ENCODE data around the gene SMARCD2.
"Not testable (repeated sequence)": the region's sequence is repeated elsewhere in the genome, so short reads cannot be mapped to it uniquely, and the experiment has no call there.

Gene SMARCD2

DNA sequence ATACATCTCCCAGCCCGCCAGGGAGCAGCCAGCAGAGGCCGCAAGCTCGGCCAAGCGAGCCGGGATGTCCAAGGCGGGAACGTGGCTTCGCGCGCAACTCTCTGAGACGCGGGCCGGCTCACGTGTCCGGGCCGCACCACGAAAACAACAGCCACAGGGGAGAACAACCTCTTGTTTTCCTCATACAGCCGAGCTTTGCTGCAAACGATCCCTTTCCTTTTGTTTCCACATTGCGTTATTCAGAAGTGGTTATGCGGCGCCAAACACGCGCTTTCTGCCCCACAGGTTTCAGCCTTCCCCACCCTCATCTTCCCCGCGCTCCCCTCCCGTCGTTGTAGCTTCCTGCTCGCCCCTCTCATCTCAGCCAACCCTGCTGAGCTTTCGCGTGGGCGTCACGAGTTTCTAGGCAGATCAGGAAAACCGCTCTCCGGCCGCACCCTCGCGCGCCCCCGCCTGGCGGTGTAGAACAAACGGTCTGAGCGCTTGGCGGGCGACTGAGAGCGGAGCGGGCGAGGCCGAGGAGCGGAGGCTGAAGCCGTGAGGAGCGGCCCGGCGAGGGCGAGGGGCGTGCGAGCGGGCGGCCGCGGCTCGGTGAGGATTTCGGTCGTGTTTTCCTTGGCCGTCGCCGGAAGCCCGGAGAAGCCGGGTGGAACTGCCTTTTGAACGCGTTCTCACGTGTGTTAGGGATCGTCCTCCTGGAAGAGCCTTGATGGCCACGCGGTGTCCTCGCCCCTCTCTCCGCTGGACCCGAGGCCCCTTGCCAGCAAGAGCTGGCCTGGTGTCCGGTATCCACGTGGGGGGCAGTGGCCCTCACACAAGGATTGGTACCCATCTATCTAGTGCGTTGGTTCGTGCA is 6.6 kb upstream of the SMARCD2 start:
- no peak for DNase-seq

DNA sequence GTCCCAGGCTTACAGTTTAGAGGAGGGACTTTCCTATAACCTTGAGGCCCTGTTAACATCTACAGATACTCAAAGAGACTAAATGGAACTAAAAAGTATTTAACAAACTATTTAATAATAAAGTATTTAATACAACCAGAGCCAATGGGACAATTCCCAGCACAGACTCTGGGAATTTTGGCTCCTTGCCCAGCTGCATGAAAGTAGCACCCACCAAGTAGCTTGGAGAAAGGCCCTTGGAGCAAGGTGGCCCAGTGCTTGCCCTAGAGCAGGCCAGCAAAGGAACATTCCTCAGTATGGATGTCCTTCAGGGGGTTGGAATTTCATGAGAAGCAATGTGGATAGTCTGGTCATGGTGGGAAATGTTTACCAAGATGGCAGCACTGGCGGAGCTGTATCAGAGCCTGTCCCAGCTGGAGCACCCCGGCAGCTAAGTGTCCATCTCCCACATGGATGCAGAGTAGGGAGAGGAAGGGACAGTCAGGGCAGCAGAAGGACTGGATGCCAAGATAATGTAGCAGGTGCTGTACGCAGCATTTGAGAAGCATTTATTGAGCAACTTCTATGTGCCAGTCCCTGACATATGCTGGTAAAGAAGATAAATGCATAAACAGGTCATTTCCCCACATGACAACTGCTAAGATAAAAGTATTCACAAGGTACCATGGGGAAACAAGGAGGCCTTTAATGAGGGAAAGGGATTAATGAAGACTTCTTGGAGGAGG is 5.2 kb upstream of the SMARCD2 start:
- DNase-seq, result no peak

DNA sequence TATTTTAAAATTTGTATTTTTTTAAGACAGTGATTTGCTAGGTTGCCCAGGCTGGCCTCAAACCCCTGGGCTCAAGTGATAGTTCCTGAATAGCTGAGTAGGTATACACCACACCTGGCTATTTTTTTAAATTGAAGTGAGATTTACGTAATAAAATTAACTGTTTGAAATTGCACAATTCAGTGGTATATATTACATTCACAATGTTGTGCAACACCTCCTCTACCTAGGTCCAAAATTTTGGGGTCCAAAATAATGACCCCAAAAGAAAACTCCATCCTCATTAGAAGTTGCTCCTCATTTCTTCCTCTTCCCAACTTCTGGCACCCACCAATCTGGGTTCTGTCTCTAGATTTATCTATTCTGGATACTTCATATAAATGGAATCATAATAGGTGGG is 3.0 kb upstream of the SMARCD2 start:
- no peak for DNase-seq

DNA sequence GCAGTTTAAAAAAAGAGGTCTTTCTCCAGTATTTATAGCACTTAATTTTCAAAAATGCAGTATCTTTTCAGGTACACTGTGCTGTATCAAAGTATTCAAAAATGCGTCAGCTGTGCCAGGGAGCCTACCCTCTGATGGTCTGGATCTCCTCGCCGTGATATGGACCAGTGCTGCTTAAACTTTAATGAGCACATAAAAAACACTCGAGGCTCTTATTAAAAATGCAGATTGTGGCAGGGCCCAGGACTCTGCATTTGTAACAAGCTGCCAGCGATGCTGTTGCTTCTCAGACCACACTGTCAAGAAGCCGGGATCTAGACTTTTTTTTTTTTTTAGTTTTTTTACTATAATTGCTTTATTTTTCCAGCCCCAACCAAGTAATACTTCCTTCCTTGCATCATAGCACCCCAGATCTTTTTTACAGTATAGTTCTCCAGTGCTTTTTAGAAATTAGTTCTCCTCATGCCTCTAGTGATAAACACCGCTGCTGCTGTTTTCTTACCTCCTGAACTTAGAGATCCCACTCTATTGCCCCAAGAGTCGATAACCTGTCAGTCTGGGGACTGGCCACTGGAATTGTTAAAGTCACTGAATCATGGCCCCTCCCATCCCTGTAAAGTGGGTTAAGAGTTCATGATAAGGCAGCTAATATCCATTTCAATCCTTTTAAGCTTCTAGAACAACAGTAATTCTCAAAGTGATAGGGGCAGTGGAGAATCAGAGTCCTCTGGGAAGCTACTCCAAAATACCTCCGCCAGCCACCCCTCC is 1.6 kb upstream of the SMARCD2 start:
- DNase-seq, result no peak

DNA sequence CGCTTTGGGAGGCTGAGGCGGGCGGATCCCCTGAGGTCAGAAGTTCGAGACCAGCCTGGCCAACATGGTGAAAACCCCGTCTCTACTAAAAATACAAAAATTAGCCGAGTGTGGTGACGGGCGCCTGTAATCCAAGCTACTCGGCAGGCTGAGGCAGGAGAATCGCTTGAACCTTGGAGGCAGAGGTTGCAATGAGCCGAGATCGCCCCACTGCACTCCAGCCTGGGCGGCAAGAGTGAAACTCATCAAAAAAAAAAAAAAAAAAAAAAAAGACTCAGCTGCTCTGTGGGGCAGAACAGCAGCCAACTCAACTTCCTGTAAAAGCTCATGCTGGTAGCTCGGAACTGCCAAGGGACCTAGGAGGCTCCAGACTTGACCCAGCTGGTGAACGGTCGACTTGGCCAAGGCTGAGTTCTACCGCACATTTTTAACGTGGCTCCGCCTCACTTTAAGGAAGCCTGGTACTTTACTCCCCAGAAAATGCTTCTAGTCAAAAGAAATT is 953 bp upstream of the SMARCD2 start:
- not testable (repeated sequence) for DNase-seq

DNA sequence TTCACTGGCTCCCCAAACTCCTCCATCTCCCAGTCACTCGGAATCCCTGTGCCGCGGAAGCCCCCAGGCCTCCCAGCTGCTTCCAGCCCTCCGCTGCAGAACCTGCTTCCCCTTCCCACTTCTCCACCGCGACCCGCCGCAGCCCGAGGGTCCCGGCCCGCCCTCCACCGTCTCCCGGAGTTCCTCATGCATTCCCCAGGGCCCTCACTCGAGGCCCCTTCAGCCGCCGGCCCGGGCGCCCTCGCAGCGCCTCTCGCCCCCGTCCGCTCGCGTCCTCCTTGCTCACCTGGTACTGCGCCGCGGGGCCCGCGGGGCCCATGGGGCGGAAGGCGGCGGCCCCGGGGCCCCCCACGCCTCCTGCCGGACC is 329 bp downstream of the SMARCD2 start:
- DNase-seq, result peak; percentile 45

DNA sequence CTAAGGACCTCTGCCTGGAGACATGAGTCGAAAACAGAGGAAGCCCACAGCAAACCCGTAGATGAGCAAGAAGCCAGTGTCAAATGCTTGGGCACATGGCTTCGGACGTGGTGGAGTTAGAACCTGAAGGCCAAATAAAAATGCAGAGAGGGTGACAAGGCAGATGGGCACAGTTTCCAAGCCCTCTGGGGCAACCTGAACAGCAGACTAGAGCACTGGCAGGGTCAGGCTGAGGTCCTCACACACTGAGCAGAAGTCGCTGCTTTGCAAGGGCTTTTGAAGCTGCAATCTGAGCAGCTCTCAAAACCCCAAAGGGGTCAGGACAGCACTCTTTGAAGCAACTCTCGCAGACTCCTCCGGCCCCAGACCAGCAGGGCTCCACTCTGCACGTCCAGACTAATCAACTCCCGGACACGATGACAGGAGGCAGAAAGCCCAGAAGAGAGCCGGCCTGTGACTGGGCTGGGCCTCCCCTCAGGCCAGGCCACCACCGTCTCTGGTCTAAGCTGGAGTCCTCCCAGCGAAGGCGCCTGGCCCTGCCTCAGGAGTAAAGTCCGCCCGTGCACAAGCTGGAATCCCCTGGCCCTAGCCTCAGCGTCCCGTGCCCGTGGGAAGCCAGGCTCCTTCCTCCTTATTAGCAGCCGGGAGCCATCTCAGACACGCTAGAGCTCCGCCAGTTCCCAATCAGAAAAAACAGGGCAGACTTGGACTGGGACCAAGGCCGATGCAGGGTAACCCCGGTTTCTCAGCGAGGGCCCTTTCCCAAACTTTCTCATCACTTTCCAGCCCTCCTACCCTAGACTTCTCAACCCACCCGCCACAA is 924 bp downstream of the SMARCD2 start:
- DNase-seq, result peak; percentile 35

DNA sequence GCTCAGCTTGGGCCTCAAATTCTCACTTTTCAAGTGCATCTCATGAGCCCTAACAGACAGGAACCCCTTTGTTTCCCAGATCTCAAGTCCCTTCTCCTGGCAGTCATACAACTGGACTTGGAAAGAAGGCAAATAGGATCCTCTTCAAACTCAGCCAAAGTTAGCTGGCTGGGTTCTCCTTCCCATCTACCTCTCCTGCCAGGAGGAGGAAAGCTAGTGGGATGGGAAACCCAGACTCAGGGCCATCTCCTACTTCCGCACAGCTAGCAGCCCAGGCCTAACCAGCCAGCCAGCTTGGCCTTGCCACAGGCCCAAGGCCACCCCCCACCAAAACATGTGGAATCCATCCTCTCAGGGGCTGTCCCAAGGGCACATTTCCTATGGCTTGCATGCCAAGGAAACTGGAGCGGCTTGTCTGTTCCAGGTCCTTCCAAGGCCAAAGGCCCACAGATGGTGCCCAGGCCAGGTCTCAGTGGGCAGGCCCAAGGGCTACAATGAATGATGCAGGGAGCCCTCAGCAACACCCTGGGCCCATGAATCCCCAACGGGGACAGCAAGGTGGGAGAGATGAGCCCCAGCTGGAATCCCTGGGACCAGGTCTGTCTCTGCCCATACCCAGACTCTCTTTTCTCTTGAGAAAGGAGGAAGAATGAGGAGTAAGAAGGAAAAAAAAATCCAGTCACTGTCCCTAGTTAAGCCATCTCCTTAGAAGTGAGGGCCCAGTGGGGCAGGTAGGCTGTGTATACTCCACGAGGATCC is 1.7 kb downstream of the SMARCD2 start:
- DNase-seq, result no peak

DNA sequence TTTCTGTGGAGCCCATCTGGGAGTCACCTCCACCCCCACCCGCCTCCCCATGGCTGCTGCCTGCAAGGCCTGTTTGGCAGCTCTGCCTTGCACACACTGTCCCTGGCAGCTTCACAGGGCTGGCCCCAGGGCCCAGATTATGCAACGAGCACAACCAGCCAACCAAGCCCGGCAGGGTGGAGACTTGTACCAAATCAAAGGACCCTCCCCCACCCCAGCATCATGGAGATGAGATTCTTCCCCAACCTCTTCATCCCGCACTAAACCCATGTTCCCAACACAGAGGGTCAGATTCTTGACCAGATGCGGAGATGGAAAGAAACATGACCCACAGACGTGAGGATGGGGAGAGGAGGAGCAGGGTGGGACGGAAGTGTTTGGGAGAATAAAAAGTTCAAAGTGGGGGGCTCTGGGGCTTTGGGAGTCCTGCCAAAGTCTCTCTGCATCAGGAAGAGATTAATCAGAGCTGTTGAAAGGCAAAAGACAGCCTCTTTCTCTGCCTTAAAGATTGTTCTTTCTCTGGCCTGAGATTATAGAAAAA is 3.8 kb downstream of the SMARCD2 start:
- peak; percentile 17 for DNase-seq

DNA sequence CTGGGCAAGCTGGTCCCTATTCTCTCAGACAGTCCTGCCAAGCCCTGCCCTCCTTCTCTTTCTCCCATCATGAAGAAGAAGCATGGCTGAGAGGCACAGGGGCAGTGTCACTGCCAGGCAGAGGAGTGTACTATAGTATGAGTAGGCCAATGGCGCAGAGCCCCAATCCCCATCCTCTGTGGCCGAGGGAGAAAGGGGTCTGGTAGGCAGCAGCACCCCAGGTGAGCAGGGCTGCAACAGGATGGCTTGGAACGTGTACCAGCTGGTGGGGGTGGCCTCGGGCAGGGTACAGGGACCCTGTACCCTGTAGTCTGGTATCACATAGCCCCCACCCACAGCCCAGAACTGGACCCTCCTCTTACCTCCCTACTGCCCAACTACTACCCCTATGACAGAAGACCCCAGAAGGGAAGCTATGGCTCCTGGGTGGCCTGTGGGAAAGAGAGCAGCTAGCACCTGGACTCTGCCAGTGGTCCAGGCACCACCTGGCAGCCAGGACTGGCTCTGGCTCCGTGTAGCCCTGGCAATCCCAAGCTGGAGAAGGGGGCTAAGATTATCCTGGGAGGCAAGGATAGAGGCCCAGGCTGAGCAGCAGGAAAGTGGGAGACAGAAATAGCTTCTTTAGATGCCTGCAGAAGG is 4.4 kb downstream of the SMARCD2 start:
- DNase-seq, result no peak

DNA sequence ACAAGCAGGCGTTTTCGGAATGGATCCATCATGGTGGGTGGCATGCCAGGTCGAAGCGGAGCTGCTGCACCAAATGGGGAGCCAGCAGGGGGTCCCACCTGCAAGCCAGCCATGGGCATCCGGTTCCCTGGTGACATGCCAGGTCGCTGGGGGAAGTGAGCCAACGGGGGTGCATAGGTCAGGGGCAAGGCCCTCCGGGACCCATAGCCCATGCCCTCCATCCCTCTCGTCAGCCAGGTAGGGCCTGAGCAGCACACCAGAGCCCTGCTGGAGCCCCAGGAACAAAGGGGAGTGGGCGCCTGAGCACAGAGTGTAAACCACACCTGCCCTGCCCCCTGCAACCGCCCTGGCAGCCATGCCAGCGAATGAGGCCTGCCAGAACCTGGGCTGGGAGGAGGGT is 5.0 kb downstream of the SMARCD2 start:
- no peak for DNase-seq

DNA sequence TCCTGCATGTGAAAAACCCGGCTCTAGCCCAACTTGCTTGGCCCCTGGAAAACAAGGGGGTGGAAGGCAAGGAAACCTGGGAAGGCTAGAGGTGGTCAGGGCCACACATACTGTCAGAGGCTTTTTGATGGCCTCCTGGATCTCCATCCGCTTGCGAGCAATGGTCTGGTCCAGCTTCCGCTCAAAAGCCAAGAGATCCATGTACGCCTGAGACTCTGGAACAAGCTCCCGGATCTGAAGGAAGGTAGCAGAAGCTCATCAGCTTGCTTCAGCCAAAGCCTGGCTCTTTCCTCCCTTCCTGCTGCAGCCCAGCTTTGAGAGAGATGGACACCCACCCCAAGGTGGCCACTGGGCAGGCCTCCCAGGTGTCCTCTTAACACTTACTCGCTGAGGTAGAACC is 5.7 kb downstream of the SMARCD2 start:
- no peak for DNase-seq

DNA sequence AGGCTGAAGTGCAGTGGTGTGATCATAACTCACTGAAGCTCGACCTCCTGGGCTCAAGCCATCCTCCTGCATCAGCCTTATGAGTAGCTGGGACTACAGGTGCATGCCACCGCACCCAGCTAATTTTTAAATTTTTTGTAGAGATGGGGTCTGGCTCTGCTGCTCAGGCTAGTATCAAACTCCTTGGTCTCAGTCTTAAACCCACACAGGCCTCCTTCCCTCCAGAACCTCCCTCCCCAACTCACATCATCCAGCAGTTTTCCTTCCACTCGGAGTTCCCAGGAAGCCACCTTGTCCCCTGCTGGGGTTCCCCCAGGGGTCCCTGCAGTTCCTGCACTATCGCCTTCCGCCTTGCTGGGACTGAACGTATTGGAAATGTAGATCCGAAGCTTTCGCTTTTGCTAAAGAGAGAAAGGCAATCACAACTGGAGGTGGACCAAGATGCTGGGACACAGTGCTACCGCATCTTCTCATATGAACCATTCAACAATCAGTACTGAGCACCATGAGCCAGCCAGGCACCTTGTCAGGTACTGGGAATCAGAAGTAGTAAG is 7.2 kb downstream of the SMARCD2 start:
- DNase-seq, result no peak

DNA sequence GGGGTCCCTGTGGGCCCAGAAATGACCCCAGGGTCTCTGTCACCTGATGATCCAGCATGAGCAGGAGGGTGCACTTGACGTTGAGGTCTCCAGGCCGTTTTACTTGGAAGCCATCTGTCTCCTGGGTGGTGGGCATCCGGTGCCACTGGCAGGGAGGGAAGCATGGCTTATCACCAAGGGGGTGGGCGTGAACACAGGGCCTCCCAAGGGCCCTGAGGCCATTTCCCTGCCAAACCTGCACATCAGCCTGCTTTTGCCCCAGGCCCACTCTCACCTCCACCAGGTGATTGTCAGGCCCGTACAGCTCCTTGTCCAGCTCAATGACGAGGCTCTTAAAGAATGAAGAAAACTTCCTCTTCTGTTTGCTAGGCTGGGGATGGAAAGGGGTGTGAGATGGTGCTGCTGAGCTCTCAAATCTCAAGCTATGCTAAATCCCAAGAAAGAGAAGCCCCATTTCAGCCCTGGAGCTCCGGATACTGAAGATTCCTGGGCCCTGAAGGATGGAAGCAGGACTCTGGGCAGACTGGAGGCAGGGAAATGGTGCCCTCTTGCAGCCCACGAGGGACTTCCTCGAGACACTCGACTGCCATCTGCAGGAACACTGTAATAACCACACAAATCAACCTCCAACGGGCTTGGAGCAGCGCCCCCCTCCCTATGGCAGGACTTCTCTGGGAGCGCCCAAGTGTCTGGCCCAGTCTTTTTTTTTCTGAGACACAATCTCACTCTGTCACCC is 7.9 kb downstream of the SMARCD2 start:
- DNase-seq, result no peak

DNA sequence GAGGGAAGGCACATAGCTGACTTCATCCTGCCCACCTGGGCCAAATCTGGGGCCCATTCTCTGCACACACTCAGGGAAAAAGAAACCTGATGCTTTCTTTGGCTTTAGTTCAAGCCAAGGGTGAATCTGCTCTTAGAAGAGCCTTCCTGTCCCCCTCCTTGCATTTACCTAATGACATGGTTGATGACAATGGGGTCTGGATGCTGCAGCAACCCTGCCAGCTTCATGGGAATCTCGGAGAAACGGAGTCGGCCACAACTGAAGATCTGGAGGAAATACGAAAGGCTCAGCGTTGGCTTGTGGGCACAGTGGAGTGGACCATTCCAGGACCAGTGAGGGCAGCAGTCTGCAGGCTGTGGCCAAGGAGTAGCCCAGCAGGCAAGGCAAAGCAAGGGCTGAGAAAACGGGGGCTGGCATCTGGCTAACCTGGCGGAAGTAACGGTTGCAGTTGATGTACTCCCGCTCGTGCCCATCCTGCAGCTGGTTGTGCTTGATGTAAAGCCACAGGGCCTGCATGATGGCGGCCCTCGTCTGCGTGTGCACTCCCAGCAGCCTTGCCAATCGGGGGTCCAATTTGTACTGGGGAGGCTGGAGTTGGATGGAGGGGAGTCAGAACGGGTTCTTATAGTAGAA is 8.6 kb downstream of the SMARCD2 start:
- no peak for DNase-seq

DNA sequence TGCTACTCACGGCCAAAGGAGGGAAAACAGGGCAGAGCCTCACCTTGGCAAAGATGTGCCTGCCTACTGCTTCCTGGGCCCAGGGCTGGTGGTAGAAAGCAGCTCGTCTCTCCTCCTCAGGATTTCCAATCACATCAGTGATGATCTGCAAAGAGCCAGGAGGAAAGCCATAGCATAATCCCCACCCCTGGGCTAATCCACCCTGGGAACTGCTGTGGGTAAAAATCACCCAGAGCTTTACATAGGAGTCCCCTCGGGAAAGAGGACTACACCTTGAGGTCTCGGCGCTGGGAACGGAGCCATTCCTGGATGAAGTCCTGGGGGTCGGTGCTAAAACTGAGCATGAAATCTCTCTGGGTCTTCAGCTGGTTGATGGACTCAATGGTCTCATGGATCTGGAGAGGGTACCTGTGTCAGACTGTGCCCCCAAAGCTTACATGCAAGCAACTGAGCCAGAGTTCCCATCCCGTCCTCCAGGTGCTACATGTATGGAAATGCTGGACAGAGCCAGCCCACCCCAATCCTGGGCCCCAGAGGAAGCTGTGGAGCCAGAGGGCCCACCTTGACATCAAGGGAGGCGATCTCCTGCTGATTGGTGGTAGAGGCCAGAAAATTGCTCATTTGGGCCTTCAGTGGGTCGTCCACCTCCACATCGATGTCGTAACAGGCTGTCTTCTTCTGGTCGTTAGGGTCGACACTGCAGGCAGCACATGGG is 9.3 kb downstream of the SMARCD2 start:
- no peak for DNase-seq

DNA sequence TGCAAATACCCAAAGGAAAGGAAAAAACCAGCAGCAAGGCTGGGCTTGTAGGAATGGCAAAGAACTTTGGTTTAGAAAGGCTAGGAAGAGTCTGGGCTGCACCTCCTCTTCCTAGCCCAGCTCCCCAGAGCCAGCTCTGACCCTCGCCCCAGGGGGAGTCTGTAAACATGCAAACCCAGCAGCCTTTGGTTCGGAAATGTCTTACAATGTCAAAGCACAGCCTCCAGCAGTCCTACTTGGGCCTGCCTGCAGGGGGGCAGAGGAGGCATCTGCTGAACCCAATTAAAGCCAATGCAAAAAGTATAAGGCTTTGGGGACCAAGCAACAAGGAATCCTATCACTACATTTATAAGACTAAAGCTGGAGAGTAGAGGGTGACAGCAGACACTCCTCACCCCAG is 10.0 kb downstream of the SMARCD2 start:
- DNase-seq, result no peak

DNA sequence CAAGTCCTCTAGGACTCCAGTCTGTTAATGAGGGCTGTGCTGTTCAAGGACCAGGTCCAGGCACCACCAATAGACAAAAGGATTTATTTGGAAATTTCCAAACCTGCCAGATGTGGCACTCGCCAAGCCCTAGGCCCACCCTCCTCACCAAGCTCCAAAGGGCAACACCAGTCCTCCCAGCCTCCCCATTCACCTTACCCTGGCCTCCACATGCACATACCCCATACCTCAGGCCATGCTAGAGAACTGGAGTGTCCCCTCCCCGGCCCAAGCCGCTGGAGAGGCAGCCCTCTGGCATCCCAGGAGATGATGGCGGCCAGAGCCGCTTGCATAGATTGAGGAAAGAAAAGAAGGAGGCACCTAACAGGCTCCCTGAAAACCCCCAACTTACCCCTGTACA is 10.5 kb downstream of the SMARCD2 start:
- DNase-seq, result no peak

DNA sequence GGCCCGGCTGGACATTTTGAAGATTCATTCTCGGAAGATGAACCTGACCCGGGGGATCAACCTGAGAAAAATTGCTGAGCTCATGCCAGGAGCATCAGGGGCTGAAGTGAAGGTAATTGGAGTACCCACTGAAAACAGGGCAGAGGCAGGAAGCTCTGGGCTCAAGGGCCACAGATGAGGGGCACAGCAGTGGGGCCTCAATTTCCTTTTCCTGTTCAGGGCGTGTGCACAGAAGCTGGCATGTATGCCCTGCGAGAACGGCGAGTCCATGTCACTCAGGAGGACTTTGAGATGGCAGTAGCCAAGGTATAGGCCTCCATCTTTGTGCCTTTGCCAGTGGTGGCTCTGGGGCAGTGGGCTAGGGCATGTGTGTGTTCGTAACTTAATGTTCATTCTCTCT is 11.0 kb downstream of the SMARCD2 start:
- no peak for DNase-seq

All from NCI-H345 (cell line).